GM21381 (cell line): ENCODE measurements around the gene DYRK1A.
A peak's percentile ranks its signal among the peaks of the same experiment; 100 is the strongest.

Experiments
- ATAC-seq: cut with Tn5 transposase; IDR thresholded peaks from one replicate; pipeline ENCODE4 v1.9.1; 2021; ENCODE audit warnings: mild to moderate bottlenecking, moderate library complexity; ENCODE audit not compliant: unreplicated experiment

The DYRK1A gene

DNA sequence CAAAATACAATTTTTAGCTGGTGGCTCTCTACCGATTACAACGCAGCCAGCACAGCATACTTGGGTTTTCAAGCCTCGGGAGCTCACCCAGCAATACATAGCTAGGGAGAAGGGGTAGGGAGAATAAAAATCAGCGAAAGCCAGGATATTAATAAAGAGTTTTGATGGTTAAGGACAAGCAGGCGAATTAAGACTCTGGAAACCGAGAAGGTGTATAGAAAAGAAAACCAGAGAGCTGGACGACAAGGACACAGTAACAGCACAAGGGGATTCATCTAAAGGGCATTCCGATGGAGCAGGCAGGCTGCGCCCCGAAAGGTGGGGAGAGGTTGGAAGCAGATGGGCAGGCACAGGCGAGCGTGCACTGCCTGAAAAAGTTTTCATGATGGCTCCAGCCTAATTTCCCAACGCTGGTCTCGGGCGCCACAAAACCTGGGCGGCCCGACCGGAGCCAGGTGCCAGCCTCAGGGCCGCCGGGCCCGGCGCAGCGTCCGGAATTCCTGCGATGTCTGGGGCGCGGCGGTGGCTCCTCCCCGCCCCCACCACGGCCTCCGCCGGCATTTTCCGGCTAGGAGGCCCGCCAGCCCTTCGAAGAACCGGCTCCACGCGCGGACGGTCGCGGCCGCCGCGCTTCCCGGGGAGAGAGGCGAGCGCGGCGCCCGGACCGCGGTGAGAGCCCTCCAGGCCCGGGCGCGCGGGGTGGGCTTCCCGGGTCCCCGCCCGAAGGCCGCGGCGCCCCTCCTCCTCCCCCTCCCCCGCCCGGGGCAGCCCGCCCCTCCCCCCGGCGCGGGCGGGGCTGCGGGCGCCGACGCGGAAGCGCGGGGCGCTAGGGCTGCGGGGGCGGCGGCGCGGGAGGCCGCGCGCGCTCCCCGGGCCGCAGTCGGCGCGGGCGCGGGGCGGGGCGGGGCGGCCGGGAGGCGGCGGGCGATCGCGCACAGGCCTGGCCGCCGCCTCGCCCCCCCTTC lies 774 bp upstream of the DYRK1A start:
- ATAC-seq: peak; percentile 35

DNA sequence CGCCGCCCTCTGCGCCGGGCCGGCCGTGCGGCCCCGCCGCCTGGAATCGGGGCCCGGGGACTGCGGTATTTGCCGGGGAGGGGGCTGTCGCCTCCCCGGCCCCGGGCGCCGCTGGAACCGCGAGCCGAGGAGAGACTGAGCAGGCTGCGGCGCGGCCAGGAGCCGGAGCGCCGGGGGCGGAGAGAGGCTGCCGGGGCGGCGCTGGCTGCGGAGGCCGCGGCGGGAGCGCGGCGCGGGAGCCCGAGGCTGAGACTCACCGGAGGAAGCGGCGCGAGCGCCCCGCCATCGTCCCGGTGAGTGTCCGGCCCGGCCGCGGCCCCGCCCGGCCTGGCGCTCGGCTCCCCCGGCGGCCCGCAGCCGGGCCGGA lies 746 bp downstream of the DYRK1A start:
- ATAC-seq: no peak

DNA sequence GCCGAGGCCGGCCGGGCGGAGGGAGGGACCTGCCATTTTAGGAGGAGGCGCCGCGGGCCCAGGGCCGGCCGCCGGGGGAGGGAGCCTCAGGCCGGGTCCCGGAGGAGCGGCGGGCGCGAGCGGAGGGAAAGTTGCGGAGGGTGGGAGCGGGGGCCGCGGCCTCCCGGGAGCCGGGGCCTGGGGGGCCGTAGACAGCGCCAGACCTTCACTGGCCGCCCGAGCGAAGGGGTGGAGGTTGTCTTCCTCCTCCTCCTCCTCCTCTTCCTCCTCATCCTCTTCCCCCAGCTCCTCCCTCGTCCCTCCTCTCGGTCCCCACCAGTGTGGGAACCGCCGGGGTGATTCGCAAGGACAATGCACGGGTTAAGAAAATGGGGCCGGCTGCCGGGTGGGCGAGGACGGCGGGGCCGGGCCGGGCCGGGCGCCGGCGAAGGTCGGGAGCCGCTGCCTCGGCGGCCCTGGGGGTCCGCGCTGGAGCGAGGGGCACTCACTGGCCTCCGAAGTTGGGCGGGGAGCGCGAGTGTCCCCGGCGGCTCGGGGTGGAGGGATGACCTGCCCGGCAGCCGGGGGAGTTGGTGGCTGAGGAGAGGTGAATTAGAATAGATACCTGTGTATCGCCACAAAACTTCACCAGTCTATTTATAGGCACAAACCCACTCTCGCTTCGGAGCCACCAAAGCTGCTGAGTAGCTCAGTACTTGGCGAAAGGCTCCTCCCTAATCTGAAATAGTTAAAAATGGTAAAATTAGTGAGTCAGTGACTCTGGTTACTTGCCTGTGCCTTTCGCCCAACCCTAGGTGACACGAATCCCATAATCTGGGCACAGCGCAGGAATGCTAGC lies 1.3 kb downstream of the DYRK1A start:
- ATAC-seq: no peak

DNA sequence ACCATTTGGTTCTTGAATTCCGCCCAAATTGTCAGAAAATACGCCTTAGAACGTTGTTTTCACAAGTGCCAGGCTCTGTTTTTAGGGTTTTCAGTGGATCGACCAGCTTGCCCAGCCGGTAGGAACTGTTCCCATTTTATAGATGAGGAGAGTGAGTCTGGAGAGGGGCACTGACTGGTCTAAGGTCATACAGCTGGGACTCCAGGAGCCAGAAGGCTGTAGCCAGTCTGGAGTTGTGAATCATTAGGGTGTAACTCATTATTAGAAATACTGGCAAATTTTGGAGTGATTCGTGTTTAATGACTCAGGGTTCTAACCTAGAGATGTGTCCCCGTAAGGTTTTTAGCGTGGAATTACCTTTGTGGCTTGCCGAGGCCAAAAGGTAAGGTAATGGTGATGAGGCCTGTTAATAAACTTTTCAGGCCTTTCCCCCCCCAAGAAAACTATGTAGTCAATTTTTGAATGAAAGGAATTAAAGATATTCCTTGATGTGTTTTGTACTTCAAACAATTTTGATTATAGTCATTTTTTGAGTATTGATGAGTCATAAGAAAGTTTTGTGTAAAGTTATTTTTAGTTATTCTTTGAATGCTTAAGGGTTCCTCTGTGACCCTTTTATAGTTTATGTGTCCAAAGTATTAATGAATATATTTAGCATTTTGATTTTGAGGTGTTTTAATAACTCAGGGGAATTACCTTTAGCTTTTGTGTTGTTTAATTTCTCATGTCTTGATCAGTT lies 2.1 kb downstream of the DYRK1A start:
- no peak for ATAC-seq

DNA sequence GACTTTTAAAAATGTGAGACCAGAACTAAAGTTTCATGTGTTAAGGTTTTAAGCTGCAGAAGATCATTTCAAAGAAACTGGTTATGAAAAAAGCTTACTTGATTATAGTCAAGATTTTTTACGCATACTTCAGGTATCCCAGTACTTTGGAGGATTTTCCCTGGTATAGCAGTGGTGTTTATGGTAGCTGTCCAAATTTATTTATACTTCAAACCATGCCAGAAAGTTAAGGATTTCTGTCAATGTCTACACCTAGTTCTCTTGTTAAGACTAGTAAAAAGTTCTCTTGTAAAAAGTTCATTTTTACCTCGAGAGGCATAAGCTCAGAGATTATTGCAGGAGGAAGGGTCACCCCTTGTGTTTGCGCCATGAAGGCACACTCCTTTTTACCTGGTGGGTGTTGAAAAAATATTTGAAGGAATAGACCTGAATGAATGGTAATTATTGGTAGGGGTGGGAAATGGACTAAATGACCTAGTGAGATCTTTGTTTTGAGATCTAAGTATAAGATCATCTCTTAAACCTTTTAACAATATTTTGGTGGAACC lies 2.8 kb downstream of the DYRK1A start:
- no peak for ATAC-seq

DNA sequence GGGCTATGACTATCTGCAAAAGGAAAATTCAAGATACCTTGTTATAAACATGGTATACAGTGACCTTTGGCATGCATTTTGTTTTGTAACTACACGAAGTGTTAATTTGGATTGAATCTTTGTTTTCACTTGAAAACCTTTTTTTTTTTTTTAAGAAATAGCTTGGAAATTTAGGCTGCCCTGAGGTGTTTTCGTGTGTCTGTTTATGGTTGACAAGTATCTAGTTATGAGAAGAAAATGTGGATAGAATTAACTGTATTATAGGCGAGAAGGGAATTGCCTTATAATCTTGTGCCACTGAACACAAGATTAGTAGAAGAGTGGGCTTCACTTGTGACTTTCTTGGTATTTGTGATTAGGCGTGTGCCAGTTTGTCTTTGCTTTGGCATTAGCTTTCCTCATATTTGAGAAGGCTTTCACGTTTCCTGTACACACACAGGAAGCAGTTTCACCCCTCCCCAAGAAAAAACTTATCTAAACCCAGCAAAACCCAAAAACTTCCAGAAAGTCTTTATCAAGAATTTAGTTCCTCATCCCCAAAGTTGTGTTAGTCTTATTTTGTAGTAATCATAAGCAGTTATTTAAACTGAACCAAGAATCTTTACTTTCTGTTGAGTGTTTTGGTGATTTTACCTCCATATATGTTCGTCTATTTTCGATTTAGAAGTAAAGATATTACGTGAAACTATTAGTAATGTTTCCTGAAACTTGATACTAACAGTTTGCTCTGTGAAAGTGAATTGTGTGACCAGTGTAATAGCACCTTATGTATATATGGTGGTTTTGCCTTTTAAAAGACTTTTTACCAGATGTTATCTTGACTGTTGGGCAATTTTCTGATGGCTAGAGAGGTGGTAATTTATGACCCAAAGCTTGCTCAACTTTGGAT lies 3.8 kb downstream of the DYRK1A start:
- ATAC-seq: peak; percentile 12

DNA sequence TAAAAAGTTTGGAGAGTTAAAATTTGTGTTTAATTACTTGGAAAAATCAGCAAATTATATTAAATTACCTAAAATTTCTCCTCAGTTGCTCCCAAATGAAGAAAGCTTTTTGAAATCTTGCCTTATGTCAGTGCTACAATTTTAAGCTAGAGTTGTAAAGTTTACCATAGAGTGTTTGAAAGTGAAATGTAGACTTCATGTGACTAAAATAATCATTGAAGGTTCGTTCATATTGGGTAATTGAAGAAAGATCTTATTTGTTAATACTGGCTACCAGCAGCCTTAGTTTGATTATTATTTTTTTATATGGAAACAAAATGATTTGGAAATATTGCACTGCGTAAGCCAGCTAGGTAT lies 4.4 kb downstream of the DYRK1A start:
- ATAC-seq: no peak

DNA sequence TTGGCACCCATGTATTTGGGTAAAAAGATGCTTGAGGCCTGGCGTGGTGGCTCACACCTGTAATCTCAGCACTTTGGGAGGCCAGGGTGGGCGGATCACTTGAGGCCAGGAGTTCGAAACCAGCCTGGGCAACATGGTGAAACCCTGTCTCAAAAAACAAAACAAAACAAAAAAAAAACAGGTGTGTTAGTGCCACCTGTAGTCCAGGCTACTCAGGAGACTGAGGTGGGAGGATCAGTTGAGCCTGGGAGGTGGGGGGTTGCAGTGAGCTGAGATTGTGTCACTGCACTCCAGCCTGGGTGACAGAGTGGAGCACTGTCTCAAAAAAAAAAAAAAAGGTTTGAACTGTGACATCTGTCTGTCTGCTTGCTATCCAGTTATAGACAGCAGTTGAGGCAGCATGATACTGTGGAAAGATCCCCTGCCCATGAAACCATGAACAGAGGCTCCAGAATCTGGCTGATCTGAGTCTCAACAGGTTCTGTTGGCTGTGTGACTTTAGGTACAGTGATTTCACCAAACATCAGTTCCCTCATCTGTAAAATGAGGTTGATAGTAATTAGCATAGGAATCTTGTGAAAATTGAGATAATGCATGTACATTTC lies 5.7 kb downstream of the DYRK1A start:
- no peak for ATAC-seq

DNA sequence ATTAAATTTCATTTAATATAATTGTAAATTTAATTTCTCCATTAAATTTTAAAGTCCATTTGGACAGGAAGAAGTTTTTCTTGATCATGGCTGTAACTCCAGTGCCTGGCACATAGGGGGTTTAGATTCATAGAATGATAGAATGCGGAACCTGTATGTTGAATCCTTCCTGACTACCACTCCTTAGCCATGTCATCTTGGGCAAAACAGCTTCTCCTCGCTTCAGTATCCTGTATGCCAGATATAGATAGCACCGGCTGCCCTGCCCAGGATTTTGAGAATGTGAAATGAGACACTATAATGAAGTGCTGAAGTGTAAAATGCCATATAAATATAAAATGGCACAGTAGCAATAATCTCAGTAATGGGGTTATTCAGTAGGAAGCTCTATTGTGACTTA lies 6.4 kb downstream of the DYRK1A start:
- no peak for ATAC-seq

DNA sequence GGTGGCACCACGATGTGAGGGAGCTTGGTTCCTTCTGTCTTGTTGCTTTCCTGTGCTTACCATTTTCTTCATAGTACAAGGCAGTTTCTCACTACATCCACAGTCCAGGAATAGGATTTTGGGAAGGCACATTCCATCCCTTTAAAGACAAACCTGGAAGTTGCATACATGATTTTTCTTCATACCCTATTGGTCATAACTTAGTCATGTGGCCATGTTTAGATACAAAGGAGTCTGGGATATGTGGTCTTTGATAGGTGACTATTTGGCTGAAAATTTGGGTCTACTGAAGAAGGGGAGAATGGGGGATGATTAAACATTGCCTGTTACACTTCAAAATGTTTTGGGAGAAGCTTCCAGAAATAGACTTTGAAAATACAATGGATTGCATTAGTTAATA lies 7.0 kb downstream of the DYRK1A start:
- ATAC-seq: no peak

DNA sequence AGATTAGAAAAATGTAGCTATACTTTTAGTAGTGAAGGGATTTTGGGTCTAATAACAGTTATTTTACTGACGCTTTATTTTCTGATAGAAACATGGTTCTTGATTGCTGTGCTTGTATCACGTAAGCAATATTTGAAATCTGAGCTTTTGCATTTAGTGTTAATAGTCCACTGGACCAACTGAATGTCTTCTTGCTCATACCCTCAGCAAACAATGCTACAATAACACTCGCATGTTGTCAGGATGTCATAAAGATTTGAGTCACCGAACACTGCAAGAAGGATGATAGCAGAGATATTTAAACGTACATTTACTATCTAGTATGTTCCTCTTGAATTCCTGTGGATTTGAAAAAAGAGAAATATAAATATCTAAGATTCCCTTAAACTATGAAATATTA lies 7.5 kb downstream of the DYRK1A start:
- no peak for ATAC-seq

DNA sequence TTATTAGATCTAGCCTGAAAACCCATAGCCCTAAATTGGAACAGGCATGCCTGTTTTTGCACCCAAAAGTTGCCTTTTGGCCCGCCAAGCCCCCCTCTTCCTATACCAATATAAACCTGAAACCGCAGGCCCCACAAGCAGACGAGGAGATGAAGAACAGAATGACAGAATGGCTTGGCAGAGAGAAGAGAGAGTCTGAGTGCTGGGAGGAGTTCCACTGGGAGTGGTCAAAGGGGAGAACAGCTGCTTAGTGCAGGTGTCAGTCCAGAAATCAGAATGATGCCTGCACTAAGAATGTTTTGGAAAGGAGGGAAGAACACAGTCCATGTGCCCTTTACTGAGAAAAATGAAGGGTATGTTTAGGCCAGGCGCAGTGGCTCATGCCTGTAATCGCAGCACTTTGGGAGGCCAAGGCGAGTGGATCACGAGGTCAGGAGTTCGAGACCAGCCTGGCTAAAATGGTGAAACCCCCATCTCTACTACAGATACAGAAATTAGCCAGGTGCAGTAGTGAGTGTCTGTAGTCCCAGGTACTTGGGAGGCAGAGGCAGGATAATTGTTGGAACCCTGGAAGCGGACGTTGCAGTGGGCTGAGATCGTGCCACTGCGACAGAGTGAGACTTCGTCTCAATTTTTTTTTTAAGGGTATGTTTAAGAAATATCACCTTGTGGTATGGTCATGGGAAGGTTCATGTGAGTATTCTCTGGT lies 9.4 kb downstream of the DYRK1A start:
- ATAC-seq: no peak

DNA sequence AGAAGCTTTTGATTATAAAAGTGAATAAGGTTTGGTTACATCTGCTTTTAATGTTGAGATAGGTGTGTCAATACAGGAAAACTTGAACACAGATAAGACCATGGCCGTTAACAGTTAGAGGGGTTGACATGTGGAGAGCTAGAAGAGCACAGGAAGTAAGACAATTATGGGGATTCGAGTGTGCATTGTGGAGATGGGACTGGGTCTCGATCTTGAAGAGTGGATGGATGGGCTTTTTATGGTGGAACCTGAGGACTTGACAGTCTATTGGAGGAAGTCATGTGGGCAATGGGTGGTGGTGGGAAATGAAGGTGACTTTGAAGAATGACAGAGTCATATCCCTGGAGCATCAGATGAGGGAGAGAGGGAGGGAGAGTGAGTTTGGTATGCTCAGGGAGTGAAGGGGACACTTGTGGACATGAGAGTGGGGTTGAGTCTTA lies 12.1 kb downstream of the DYRK1A start:
- no peak for ATAC-seq

DNA sequence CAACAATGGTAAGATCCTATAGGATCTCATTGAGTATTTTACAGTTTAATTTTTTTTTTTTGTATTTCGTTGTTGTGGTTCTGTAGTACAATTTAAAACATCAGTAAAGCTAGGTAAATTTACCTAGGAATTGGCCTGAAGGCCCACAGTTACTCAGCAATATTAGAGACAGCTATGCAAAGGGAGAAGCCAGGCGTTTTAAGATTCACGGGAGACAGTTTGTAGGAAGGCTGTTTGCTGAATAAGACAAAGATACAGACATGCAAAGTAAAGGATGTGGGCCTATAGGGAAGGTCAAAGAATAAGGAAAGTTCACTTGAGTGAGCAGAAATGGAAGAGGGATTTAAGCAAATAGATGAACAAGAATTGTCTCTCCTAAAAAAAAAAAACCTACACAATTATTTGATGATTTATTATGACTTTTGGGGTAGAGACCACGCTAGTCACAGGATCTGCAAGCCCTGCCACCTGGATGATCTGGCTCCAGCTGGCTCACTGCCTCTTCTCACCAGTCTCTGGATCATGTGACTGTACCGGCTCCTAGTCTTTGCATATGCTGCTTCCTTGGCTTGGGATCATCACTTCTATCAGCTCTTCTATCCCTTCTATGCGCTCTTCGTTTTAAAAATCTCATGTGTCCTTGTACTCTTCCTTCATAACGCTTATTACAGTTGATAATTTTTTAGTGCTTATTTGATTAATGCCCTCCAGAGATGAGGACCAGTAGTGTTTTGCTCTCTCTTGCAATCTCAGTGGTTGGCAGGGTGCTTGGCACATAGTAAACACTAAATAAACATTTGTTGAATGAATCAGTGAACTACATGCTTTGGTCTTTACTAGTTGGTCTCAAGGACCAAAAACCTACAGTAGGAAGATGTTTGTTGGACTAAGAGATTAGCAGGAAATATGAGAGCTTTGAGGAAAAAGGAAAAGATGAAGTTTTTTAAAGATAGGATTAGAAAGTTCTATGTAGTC lies 14.1 kb downstream of the DYRK1A start:
- no peak for ATAC-seq

DNA sequence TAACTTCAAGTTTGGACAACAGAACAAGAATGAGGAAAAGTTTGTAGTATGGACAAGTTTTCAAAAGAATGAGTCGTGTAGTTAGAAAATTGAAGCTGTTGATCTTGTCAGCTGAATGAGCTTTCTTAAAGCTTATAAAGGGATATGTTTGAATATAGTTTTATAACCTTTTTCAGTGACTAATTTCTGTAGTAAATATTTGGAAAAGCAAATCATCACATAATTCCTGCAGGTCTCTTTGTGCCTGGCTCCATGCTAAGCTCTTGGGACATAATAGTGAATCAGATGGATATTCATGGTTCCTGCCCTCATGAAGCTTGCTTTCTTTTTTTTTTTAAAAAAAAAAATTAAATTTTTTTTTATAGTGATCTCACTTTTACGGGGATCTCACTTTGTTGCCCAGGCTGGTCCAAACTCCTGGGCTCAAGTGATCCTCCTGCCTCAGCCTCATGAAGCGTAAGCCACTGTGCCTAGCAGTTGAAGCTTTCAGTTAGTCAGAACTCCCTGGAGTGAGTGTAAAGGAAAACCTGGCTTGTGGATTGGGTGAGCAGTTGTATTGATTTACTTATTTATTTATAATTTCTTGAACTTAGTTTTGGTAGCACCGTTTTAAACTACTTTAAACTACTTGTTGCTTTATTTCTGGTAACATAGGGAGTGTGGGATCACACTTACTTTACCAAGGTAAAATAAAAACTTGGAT lies 15.5 kb downstream of the DYRK1A start:
- ATAC-seq: no peak

DNA sequence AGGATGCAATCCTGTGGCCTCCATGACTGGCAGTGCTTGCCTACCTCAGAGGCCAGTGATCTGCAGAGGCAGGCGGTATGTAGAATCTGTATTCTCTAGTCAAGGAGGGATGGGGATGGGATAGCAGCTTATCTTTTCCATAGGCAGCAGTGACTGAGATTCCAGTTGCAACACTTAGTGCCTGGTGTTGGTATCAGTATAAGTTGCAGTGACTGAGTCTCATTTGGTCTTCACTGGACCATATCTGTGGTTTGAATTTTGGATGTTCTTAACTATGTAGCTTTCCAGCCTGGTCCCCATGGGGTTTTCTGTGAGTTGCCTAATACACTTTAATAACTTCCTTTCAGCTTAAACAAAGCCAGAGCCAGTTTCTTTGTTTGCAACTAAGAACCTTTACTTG lies 16.5 kb downstream of the DYRK1A start:
- no peak for ATAC-seq

DNA sequence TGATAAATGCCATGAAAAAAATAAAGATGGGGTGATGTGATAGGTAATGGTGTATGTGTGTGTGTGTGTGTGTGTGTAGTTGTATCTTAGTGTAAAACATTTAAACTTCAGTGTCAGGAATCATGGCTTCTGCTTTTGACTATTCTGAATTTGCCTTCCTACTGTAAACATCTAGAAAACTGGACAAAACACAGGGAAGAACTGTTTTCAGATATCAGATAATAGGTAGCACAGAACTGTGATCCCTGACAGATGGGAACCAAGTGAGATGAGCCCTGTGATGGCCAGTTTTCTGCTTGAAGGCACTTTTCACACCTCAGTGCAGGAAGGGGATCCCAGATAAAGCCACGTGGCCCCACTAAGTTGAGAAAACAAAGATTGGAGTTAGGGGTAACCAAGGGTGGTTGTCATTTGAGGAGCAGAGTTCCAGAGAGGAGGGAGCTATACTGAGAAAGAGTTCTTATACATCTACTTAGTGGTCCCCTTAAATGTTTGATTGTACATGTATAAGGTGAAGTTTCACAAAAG lies 17.3 kb downstream of the DYRK1A start:
- ATAC-seq: no peak
